Natural killer cell (primary cell): ENCODE data around the gene CRADD. TPM values are rescaled to one million over a fixed set of nuclear protein-coding genes. Genes with fewer than 3 reads are reported as not detected.

Source experiments
- ATAC-seq, 3 donors: fragments of 150-1000 bp in 2 of 3; fragments of 200-7000 bp in 1 of 3; cut with Tn5 transposase; 1 replicate in 1 of 3; 2 replicates in 2 of 3; pipeline ENCODE4 v1.10.0; 2021; ENCODE audit warnings: mild to moderate bottlenecking in 2 of 3, moderate library complexity in 2 of 3
- DNase-seq, 2 donors: peaks; one replicate each; pipeline versions ENCODE4 v3.0.0 to v3.0.0-alpha.2; 2013 to 2021; ENCODE audit warnings: mixed read lengths in 1 of 2
- H3K27ac ChIP-seq: one replicate; pipeline ENCODE4 v1.5.1; 2013; ENCODE audit warnings: mild to moderate bottlenecking, low read length
- H3K27me3 ChIP-seq: one replicate; pipeline ENCODE4 v1.6.1; 2013; ENCODE audit warnings: low read length; ENCODE audit not compliant: control insufficient read depth, insufficient read depth
- H3K36me3 ChIP-seq: one replicate; pipeline ENCODE4 v1.6.1; 2013; ENCODE audit warnings: low read length; ENCODE audit not compliant: control insufficient read depth, insufficient read depth
- H3K4me1 ChIP-seq: one replicate; pipeline ENCODE4 v1.6.1; 2013; ENCODE audit warnings: low read length; ENCODE audit not compliant: control insufficient read depth, insufficient read depth
- H3K4me3 ChIP-seq: one replicate; pipeline ENCODE4 v1.5.1; 2013; ENCODE audit warnings: low read length
- H3K9me3 ChIP-seq: one replicate; pipeline ENCODE4 v1.6.1; 2013; ENCODE audit warnings: low read length; ENCODE audit not compliant: control insufficient read depth, insufficient read depth
- H3K27ac Mint-ChIP-seq, 2 donors: one replicate each; pipeline ENCODE4 v1.8.0; 2022; ENCODE audit warnings: mild to moderate bottlenecking in 2 of 2, mixed read lengths in 2 of 2, moderate library complexity in 1 of 2
- H3K27me3 Mint-ChIP-seq, 2 donors: one replicate each; pipeline ENCODE4 v1.8.0; 2022; ENCODE audit warnings: low read depth in 2 of 2, mixed read lengths in 2 of 2
- H3K36me3 Mint-ChIP-seq: one replicate; pipeline ENCODE4 v1.8.0; 2022; ENCODE audit warnings: mixed read lengths
- H3K4me1 Mint-ChIP-seq, 2 donors: one replicate each; pipeline ENCODE4 v1.8.0; 2022; ENCODE audit warnings: mixed read lengths in 2 of 2
- H3K4me3 Mint-ChIP-seq: one replicate; pipeline ENCODE4 v1.8.0; 2022; ENCODE audit warnings: mild to moderate bottlenecking, moderate library complexity, mixed read lengths
- H3K9me3 Mint-ChIP-seq, 2 donors: one replicate each; pipeline ENCODE4 v1.8.0; 2022; ENCODE audit warnings: mixed read lengths in 2 of 2
- CTCF ChIP-seq: fragments of 200-600 bp; IDR thresholded peaks from one replicate; pipeline ENCODE4 v1.8.0; 2022; ENCODE audit warnings: antibody characterized with exemption
- WGBS: methylation state at CpG from one replicate; pipeline ENCODE4 v1.1.7; 2013; ENCODE audit warnings: missing lambda C conversion rate; ENCODE audit not compliant: insufficient coverage; 5-methylcytosine and 5-hydroxymethylcytosine counted together
- intact Hi-C: fragments of 100-400 bp; cut with micrococcal nuclease; formaldehyde crosslinking; loops from one replicate; pipeline ENCODE4 v1.14.2; 2022
- total RNA-seq, 4 donors: library from RNA; stranded (reverse); fragments of 120-200 nt in 1 of 4; gene quantifications; one replicate each; pipeline versions ENCODE4 v1.2.3 to v1.2.4, GENCODE V29; 2013 to 2022

The CRADD gene
- total RNA-seq, 3 donors from 2014 or later (not counting 1 experiment from before 2014, with no cell fraction given): 19.1 to 27.5 (median 26.4) TPM

DNA sequence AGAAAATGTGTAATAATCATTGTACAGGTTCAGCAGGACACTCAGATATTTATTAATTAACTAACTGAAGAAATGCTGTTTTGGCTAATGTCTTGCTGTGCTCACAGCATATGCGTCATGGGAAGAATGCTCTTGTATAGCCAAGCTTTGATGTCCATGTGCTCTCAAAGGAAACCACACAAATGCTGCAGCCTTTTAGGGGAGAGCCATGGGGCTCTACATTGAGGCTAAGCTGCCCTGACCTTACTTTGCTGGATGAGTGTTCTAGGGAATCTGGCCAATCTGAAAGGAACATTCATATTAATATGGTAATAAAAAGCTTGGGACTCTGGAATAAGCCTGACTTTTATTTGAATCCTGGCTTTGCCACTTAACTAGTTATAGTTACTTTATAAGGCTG is 9.5 kb upstream of the CRADD start:
- H3K4me1 ChIP-seq: no peaks in the 10 kb centered on the region
- H3K4me3 Mint-ChIP-seq: no peak overlapping the region
- H3K36me3 Mint-ChIP-seq: no peaks in the 10 kb centered on the region
- H3K9me3 Mint-ChIP-seq: no peaks in the 10 kb centered on the region
- H3K9me3 ChIP-seq: no peaks in the 10 kb centered on the region
- intact Hi-C loops: no loop called here
- peaks cover 6 to 12% of the 10 kb centered on the region in 2 donors for H3K4me1 Mint-ChIP-seq
- H3K27me3 ChIP-seq: no peaks in the 10 kb centered on the region
- WGBS: 73% methylated on average over 1 of the region's 1 CpG
- H3K27me3 Mint-ChIP-seq: no peaks in the 10 kb centered on the region
- no peak overlapping the region for H3K4me3 ChIP-seq
- H3K36me3 ChIP-seq: no peaks in the 10 kb centered on the region
- H3K27ac ChIP-seq: no peak overlapping the region
- no peak for TF ChIP-seq CTCF
- H3K27ac Mint-ChIP-seq: no peak overlapping the region
- DNase-seq (no peak), ATAC-seq (no peak)

- no peaks in the 10 kb centered on the region for H3K27me3 Mint-ChIP-seq
- peaks cover 11 to 24% of the 10 kb centered on the region in 2 donors for H3K4me1 Mint-ChIP-seq
- Histone ChIP-seq H3K27me3 (no peaks in the 10 kb centered on the region), H3K9me3 (no peaks in the 10 kb centered on the region), H3K36me3 (no peaks in the 10 kb centered on the region), H3K4me3 (no peak overlapping the region), H3K27ac (no peak overlapping the region), H3K4me1 (no peaks in the 10 kb centered on the region)
- no peaks in the 10 kb centered on the region for H3K36me3 Mint-ChIP-seq
- intact Hi-C loops: no loop called here
- no peak for TF ChIP-seq CTCF
- H3K27ac Mint-ChIP-seq: no peak overlapping the region
- no peaks in the 10 kb centered on the region for H3K9me3 Mint-ChIP-seq
- no peak overlapping the region for H3K4me3 Mint-ChIP-seq
- 63% methylated on average over 4 of the region's 5 CpGs for WGBS
- no peak for ATAC-seq
- DNase-seq: no peak
These were observed 8.2 kb upstream of the CRADD start for GRCh38 chr12:93668919-93669418.

- no peak for DNase-seq
- Histone ChIP-seq H3K27me3 (no peaks in the 10 kb centered on the region), H3K9me3 (no peaks in the 10 kb centered on the region), H3K36me3 (no peaks in the 10 kb centered on the region), H3K4me3 (no peak overlapping the region), H3K4me1 (no peaks in the 10 kb centered on the region), H3K27ac (no peak overlapping the region)
- no peak overlapping the region for H3K4me3 Mint-ChIP-seq
- no peak for TF ChIP-seq CTCF
- no peaks in the 10 kb centered on the region for H3K27me3 Mint-ChIP-seq
- H3K27ac Mint-ChIP-seq: no peak overlapping the region
- 99% methylated on average over 3 of the region's 3 CpGs for WGBS
- H3K9me3 Mint-ChIP-seq: no peaks in the 10 kb centered on the region
- H3K36me3 Mint-ChIP-seq: no peaks in the 10 kb centered on the region
- ATAC-seq: no peak
- peaks cover 11 to 29% of the 10 kb centered on the region in 2 donors for H3K4me1 Mint-ChIP-seq
- intact Hi-C loops: no loop called here
These were observed 7.7 kb upstream of the CRADD start for GRCh38 chr12:93669452-93669851.

GRCh38 chr12:93670104-93670503 is 7.1 kb upstream of the CRADD start:
- Mint-ChIP-seq H3K4me3 (no peak overlapping the region), H3K36me3 (no peaks in the 10 kb centered on the region), H3K27ac (no peak overlapping the region), H3K9me3 (no peaks in the 10 kb centered on the region), H3K27me3 (no peaks in the 10 kb centered on the region), H3K4me1 (peaks cover 6 to 22% of the 10 kb centered on the region in 2 donors)
- H3K36me3 ChIP-seq: no peaks in the 10 kb centered on the region
- intact Hi-C loops: loop anchor here (10.0 kb wide), 1 partner anchor 1545 kb away; the partner anchor contains the start of genes FGD6 and VEZT
- no peak for TF ChIP-seq CTCF
- H3K4me3 ChIP-seq: no peak overlapping the region
- ATAC-seq (no peak), DNase-seq (no peak)
- no peaks in the 10 kb centered on the region for H3K4me1 ChIP-seq
- WGBS: 87% methylated on average over 4 of the region's 4 CpGs
- no peaks in the 10 kb centered on the region for H3K9me3 ChIP-seq
- H3K27ac ChIP-seq: no peak overlapping the region
- H3K27me3 ChIP-seq: no peaks in the 10 kb centered on the region
